Ureter (tissue), 1 donor: ENCODE results near the gene PXMP2. TPM values are rescaled to one million over a fixed set of nuclear protein-coding genes. Genes with fewer than 3 reads are reported as not detected.

Experiments
- DNase-seq: peaks from one replicate; pipeline ENCODE4 v3.0.0-alpha.2; 2020; ENCODE audit warnings: low spot score
- total RNA-seq: library from RNA; stranded (reverse); gene quantifications from one replicate; pipeline ENCODE4 v1.2.4, GENCODE V29; 2023
- donor health status: DM: yes; HTN: yes; CAD: no.

PXMP2 gene
- 11.8 TPM for total RNA-seq

DNA sequence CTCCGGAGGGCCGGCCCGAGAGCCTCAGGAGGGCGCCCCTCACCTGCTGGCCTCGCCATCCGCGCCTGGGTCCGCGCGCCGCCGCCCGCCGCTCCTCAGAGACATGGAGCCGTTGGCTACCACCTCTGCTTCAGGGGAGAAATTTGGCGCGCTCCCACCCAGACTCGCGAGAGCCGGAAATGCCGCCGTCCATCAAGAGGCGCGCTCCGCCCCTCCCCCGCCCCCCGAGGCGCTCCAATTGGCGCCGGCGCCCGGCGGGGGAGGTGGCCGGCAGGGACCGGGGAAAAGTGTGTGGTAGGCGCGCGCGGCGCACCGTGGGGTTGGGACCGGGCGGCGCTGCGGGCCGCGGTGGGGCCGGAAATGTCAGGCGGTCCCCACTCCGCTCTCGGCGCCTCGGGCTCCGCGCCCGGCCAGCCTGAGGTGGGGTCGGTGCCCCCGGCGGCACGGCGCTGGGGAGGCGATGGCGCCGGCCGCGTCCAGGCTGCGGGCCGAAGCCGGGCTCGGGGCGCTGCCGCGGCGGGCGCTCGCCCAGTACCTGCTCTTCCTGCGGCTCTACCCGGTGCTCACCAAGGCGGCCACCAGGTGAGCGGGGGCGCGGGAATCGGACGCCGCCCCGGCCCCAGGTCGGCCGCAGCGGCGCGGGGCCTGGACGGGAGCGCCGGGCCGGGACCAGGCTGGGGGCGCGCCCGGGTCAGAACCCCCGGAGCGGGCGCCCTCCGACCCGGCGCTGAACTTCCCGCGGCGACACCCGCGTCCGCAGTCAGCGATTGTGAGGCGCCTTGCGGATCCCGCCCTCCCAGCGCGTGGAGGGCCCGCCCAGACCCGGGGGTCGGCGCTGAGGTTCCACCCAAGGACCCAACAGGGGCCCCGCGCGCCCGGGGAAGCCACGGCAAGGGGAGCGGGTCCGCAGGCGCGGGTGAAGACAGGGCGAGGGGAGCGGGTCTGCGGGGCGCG is at the start of gene PXMP2, which contains the start of gene POLE:
TSS of gene PXMP2 (plus strand) at position 377 of the 954 bp plus-strand sequence. CDS start at position 461, 84 bp downstream.
TSS of gene POLE (minus strand) at position 132 of the 954 bp plus-strand sequence. CDS start at position 105, 27 bp downstream.
- DNase-seq = peak; percentile 95

DNA sequence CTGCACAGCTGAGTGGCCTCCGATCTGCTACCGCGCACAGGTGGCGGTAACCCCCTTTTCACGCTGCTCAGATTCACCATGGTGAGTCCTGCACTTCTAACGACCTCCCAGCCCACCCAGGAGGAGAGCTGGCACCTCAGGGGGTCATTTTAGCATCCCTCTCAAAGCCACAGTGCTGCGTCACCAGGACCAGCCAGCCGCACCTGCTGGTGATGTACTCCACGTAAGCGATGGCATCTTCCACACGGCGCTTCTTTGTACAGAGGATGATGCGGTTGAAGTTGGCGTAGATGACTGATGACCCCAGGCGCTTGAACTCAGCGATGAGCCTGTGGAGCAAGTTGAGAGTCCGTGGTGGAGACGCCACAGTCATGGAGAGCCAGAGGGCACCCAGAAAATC is 49.6 kb upstream of the PXMP2 start:
- no peak for DNase-seq

DNA sequence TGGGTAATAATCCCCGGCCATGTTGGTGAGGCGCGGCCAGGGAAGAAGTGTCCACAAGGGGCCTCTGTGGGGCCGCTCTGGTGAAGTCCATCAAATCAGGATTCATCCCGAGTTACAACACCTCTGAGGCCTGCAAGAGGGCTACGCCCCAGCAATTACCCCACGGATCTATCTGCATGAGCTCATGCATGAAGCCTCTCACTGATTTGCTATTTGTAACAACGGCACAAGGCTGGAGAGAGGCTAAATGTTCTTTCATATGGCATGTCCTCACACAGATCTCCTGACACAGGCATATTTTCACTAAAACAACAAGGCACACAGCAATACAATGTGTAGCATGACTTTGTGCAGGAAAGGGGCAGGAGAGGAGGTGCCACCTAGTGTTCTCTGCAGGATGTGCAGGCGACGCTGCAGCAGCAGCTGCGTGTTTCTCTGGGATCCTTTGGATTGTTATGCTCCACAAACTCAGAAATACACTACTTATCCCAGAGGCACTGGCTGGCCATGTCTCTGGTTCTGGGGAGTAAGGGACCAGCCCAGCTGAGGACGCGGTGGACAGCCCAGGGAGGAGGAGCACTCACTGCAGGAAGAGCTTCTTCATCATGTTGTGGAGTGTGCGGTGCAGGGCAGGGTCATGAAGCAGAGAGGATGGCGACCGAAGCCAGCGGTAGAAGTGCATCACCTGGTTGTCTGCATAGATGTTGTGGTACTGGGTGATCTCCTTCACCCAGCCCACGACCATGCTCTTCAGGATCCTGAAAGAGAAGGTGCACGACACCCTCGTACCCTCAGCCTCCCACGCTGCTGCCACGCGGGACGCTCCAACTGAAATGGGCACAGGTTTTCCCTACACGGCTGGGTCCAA is 48.6 kb upstream of the PXMP2 start:
- DNase-seq = no peak

DNA sequence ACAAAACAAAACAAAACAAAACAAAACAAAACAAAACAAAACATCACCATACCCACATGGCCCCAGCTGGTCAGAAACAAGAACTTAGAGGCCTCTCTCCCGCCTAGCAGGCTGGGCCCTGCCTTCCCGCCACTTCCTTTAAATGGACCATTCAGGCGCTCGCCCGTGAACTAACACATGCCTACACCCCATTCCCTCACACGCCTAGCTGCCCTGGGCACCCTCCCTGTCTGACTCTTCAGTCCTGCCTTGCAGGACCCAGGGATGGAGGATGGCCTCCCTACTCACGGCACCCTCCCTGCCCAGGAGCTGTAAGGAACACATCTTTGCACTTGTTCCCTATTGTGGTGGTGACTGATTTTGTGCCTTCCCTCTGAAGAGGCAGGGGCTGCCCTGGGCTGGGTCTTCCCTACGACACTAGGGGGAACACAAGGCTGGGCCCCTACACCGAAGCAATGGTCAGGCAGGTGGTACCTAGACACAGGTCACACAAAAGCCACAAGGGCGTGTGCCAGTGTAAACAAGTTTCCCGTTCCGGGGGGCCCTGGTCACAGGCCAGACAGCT is 47.3 kb upstream of the PXMP2 start:
- no peak for DNase-seq

DNA sequence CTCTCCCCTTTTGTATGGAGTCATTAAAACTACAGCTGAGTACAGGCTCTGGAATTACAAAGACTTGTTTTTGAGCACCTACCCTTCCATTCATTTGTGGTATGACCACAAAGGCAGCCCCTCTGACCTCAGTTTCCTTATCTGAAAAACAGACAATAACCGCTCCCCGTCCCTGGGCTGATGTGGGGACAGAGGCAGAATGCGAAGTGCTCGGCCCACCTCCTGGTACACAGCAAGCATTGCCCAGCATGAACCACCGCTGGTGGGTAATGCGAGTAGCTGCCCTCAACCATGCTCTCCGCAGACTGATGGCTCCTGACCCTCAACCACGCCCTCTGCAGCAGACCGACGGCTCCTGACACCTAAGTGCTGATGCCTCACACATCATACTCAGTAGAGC is 46.5 kb upstream of the PXMP2 start:
- no peak for DNase-seq

DNA sequence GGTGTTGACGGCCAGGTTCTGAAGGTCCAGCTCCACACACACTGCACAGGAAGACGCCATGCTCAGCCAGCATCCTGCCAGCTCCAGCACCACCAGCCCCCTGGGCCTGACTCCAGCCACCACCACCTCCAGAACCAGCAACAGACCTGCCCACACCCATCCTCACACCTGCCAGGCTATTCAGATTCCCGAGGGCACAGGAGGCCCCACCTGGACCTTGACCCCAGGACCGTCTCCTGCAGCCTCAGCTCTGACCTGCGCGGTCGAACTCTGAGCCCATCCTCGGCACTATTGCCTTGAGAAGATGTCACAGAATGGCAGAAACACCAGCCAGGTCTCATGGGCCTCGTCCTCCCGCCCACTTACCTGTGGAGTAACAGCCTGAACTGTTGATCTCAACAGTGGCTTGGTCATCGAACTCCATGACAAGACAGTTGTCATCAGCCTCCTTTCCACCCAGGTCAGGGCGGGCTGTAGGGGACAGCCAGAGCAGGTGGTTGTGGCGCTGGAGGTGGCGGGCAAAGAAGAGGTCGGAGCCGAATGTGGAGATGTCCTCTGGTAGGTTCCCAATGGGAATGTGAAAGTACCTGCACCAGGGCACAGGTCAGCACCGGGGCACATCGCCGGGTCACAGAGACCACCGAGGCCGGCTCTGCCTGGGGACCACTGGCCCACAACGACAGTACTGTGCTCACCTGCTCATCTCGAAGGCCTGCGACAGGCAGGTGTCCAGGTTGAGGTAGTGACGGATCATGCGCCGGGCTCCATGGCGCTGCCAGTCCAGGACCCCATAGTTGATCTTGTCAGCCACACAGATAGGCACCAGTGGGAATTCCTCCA is 45.4 kb upstream of the PXMP2 start:
- no peak for DNase-seq

DNA sequence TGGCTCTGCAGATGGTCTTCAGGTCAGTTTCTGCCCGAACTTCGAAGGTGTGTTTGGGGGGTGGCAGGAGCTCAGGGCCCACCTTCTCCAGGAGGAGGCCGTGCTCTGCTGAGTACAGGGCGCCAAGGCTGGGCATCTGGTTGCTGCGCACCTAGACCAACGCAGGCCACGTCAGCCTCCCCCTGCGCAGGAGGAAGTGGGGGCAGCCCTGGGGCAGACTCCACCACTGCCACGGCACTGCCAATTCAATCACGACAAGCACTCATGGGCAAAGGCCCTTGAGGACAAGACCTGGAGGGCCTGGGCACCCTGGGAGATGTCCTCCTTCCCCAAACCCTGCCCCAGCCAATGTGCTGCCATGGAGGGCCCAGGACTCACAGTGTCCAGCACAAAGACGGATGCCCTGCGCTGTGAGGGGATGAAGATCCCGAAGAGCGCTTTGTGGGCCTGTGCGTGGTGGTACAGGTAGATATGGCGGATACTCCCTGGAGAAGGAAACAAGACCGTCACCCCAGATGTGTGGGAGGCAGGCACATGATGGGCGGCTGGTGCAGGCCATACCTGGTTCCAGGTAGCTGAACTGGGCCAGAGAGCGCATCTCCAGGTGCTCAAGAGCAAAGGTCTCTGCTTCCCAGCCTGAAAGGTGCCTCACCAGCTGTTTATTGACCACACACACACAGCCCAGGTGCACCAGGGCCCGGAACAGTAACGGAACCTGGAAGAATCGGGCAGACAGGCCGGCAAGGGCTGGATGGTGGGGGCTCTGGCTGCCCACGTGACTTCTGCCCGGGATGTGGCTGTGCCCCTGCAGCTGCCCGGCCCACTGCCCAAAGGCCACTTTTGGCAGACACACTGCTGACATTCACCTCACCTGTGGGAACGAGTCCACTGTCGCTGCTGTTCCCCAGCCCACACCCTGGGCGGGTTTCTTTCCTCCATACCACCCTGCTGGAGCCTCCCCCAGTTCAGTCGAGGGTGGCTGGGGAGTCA is 44.2 kb upstream of the PXMP2 start:
- no peak for DNase-seq

DNA sequence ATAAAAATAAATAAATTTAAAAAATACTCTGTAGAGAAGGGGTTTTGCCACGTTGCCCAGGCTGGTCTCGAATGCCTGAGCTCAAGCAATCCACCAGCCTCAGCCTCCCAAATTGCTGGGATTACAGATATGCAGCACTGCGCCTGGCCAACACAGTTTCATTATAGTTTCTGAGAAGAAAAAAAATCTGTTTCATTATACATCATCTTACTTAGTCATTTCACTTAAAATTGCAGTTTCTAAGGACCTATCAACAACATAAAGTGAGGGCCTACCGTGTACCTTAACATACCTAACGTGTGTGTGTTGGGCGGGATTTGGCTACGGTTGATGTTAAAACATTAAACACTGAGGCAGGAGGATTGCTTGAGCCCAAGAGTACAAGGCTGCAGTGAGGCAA is 40.5 kb upstream of the PXMP2 start:
- no peak for DNase-seq

DNA sequence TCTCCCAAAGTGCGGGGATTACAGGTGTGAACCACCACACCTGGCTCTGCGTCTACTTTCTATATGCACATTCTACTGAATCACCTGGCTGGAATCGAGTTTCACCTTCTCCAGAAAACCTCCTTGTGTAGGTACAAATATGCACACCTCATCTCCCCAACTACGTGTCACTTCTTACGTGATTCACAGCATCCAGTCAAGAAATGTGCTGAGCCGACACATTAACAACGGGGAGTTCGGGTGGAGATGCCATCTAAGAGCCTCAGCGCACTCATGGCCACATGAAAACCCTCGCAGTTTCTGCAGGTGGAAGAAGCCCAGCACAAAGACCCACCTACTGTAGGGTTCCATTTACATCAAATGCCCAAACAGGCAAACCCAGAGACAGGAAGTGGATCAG is 39.5 kb upstream of the PXMP2 start:
- DNase-seq = no peak

DNA sequence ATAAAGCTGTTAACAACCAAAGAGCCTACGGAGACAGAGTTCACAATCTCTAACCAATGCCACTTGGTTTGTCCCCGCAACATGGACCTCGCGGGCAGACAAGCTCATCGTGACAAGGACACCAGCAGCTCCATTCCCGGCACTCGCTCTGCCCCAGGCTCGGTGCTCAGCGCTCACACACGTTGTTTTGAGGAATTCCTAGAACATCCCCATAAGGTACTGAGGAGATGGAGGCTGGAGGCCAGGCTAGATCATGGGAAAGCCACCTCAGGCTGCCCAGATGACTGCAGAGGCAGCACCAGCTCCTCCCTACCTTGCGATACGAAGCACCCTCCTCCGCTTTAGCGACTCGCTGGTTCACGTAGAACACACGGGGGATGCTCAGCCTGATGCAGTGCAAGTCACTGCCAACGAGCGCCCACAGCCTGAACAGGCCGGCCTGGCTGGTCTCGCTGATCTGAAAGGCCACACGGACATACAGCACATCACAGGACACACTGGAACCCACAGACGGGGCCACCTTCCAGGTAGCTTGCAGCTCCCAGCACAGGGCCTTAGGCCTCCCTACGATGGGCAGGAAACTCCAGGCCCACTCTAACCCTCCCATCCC is 38.7 kb upstream of the PXMP2 start:
- DNase-seq = no peak

DNA sequence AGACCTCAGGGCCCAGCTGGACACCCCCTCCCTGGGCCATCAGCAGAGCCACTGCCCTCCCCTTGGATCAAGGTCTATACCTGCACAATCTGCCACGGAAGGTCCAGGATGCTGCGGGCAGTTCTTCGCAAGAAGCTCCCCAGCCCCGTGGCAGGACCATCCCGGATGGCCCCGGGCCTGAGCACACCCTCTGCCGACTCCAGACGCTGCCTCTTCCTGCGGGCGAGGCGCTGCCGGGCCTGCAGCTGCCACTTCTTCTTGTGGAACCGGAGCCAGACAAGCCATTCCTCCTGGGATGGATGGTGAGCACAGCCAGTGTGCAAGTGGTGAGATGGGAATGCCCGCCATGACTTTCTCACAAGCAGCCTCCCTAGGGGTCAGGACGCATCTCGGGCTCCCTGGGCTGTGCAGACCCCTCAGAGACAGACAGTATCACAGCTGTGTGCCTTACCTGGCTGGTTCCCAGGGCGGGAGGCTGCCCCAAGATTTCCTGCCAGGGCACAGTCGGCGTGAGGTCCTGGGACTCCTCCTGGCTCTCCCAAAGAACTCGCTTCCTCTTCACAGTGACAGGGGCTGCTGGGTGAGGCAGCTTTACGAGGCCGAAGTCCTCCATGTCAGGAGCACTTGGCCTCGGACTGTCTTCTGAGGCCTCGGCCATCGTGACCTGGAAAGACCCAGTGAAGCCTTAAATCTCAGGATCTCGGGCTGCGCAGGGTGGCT is 38.0 kb upstream of the PXMP2 start:
- no peak for DNase-seq

DNA sequence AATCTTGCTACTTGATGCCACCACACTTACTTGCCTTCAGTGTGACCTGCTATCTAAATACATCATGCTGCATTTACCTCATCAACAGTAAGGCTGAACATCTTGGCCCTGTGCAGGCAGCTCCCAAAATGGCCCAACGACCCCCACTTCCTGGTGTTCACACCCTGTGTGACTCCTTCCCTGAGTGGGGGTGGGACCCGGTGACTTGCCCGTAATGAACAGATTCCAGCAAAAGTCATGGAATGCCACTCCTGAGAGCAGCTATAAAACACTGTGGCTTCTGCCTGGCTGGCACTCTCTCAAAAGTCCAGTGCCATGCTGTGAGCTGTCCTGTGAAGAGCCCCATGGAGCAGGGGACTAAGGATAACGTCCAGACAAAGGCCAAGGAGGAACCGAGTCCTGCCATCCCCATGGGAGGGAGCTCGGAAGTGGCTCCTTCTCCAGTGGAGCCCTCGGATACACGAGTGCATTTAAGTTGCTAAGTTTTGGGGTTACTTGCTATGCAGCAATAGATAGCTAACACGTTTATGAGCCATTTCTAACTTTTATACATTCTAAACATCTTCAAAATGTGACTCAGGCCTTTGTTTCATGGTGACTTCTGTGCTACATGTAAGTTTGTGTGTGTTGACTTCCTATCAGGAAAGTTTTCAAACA is 35.8 kb upstream of the PXMP2 start:
- no peak for DNase-seq

DNA sequence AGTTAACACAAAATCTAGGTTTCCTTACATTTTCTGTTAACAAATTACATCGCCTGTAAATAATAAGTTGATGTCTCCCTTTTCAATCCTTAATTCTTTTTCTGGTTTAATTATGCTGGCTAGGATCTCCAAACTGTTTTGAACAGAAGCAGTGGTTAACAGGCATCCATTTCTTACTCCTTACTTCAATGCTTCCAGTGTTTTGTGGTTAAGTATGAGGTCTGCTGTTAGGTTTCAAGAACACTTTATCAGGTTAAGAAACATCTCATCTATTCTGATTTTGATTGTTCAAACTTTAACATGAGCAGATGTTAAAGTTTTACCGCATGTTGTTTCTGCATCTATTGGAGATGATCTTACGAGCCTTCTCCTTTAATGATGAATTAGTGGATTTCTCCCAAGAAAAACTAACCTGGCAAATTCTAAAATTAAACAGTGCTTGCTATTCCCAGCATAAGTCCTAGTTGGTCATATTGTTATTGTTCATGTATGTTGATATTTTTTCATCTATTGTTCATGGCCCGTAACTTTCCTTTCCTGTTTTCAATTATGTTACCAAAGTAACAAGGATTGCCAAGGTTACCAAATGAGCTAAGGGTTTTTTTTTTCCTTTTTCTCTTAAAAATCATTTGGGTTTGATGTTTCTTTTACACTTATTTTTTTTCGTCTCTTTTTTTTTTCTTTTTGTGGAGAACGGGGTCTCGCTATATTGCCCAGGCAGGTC is 33.7 kb upstream of the PXMP2 start:
- DNase-seq = no peak

DNA sequence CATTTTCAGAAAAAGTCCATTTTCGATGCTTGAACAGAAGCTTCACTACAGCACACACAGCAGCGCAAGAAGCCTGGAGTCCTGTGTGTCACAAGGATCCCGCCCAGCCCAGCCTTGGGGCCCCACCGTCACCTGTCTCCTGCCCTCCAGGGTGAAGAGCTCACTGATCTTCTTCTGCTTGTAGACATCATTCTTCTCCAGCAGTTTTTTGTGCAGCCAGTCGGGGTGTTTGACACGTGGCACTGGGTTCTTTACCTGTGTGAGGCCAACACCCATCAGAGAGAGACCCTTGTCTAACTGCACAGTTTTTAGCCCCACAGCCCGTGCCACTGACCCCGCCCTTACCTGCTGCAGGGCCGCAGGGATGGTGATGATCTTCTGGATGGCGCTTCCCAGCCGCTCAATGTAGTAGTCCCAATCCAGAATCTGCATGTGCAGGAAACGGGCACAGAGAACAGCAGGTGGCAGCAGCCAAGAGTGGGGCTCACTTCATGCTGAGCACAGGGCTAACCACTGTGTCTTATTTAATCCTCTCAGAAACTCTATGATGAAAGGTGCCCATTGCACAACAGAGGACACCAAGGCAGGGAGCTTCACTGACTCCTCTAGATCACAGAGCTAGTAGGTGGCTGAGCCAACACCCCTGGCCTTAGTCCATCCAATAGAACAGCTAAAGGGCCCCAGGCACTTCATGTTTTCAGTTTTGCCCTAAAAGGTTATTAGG is 30.2 kb upstream of the PXMP2 start:
- no peak for DNase-seq

DNA sequence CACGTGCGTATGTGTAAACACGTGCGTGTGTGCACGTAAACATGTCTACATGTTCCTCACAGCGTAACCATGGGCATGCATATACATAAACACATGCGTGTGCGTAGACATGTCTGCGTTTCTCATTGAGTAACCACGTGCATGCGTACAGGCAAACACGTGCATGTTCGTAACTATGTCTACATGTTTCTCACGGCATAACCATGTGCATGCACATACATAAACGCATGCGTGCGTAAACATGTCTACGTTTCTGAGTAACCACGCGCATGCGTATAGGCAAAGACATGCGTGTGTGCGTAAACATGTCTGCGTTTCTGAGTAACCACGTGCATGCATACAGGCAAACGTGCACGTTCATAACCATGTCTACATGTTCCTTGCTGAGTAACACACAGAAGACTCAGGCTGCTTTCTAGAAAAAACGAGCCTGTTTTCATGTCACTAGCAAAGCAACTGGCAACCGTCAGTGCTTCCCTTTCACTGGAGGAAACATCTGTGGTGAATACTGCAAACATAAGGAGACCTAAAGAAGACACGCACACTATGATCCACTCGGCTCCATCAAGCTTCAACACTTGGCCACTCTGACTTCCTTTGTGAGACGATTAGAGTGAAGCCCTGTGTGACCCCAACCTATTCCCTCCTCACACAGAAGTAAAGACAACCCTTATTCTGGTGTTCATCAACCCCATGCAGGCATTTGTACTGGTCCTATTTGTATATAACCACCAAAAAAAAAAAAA is 29.1 kb upstream of the PXMP2 start:
- no peak for DNase-seq

DNA sequence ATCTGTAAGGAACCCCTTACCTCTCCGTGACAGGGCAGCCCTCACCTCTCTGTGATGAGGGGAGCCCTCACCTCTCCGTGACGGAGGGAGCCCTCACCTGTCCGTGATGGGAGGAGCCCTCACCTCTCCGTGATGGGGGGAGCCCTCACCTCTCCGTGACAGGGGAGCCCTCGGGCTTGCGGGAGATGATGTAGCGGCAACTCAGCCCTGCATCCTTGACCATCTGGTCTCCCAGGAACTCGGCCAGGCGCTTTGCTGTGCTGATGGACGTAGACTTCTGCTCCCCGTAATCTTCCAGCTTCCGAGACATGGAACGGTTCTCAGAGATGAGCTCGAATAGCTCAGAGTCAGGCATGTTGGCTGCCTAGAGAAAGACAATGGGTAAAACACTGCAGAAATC is 28.2 kb upstream of the PXMP2 start:
- no peak for DNase-seq
